ENCODE data around the gene ACTL8.

The ACTL8 gene, protein sequence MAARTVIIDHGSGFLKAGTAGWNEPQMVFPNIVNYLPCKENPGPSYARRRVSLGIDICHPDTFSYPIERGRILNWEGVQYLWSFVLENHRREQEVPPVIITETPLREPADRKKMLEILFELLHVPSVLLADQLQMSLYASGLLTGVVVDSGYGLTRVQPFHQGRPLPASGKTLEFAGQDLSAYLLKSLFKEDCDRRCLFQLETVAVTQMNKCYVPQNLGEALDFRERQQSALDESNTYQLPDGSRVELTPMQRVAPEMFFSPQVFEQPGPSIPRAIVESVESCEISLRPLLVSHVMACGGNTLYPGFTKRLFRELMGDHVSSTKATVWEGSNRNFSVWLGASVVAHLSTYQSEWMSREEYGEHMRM

DNA sequence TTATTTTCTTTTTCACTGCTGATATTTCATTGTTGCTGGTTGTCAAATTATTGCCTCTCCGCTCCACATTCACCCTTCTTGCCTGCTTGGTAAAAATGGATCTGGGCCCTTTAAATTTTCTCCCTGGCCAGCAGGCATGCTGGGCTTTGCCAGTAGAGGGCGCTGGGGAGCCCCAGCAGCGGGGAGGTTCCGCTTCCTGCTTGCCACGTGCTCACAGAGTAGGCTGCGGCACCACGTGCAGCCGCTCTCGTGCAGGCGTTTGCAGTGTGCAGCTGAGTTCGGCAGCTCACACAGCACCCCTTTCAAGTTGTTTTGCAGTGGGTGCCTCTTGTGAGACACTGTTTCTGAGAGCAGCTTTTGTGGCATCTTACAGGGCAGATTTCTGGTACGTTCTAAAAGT is at the start of gene ACTL8:
ACTL8 (plus strand) TSS at position 214 of the 400 bp plus-strand sequence. CDS start 67,676 bp downstream, outside the sequence.
- Mint-ChIP-seq H3K36me3 (peaks cover 4% of the 10 kb centered on the region), H3K4me3 (no peak within 1 kb of the TSS), H3K27ac (no peak within 1 kb of the TSS), H3K9me3 (peaks cover 32% of the 10 kb centered on the region), H3K27me3 (peaks cover 8% of the 10 kb centered on the region), H3K4me1 (no peaks in the 10 kb centered on the region)
- ATAC-seq: no peak

DNA sequence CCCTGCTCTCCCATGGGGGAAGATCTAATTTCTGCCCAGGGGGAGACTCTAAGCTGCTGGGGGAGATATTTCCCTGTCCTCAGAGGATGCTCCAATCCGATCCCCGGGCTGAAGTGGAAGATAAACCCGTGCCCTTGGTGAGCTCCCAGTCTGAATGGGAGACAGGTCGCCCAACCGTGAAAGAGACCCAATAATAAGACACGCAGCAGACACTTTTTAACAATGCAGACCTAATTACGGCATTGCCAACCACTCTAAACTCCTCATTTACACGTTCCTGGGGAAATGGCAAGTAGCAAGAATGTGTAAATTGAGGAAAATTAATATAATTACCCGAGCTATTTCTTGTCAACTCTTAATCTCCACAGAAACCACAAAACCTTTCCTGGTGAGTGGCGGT is 48.7 kb upstream of the ACTL8 start:
- H3K4me1 Mint-ChIP-seq: no peaks in the 10 kb centered on the region
- H3K4me3 Mint-ChIP-seq: no peak overlapping the region
- H3K27me3 Mint-ChIP-seq: peaks cover 37% of the 10 kb centered on the region
- no peak for ATAC-seq
- H3K27ac Mint-ChIP-seq: no peak overlapping the region
- no peaks in the 10 kb centered on the region for H3K36me3 Mint-ChIP-seq
- no peaks in the 10 kb centered on the region for H3K9me3 Mint-ChIP-seq

DNA sequence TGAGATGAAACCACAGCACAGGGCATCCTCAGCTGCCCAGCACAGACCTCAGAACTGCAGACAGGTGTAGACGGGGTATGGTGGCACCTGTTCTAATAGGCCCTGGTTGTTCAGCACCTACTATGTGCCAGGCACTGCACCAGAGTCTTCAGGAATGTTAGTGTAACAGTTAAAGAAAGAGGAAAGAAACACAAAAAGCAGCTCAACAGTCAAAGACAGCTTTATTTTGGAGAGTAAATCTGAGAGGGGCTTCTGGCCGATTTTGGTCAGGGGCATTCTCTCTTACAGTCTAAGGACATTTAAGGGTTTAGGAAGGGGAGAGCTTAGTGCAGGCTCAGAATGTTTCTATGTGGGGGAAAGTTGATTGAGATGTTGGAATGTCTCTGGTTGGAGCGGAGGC is 45.2 kb upstream of the ACTL8 start:
- H3K36me3 Mint-ChIP-seq: no peaks in the 10 kb centered on the region
- H3K4me3 Mint-ChIP-seq: no peak overlapping the region
- no peak overlapping the region for H3K27ac Mint-ChIP-seq
- H3K9me3 Mint-ChIP-seq: no peaks in the 10 kb centered on the region
- H3K4me1 Mint-ChIP-seq: no peaks in the 10 kb centered on the region
- ATAC-seq: no peak
- H3K27me3 Mint-ChIP-seq: peaks cover 46% of the 10 kb centered on the region

GRCh38 chr1:17710889-17711576 is 44.1 kb upstream of the ACTL8 start:
- ATAC-seq: no peak
- no peaks in the 10 kb centered on the region for H3K36me3 Mint-ChIP-seq
- peaks cover 46% of the 10 kb centered on the region for H3K27me3 Mint-ChIP-seq
- no peaks in the 10 kb centered on the region for H3K9me3 Mint-ChIP-seq
- H3K27ac Mint-ChIP-seq: no peak overlapping the region
- H3K4me1 Mint-ChIP-seq: no peaks in the 10 kb centered on the region
- no peak overlapping the region for H3K4me3 Mint-ChIP-seq

DNA sequence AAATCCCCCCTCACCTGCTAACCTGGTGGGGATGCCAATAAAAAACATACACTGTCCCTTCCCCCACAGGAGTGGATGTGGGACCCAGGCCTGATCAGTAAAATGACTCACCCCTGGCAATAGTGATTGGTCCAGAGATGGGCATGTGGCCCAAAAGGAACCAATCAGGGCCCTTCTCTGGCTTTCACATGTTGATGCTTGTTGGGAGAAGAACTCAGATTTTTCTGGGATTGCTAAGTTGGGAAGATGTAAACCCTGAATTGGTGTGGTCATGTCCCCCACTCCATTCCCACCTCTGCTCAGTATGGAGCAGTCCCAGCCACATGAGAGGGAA is 43.6 kb upstream of the ACTL8 start:
- Mint-ChIP-seq H3K27ac (no peak overlapping the region), H3K36me3 (no peaks in the 10 kb centered on the region), H3K9me3 (no peaks in the 10 kb centered on the region), H3K27me3 (peaks cover 46% of the 10 kb centered on the region), H3K4me3 (no peak overlapping the region), H3K4me1 (no peaks in the 10 kb centered on the region)
- no peak for ATAC-seq

GRCh38 chr1:17711941-17712340 is 43.2 kb upstream of the ACTL8 start:
- no peaks in the 10 kb centered on the region for H3K9me3 Mint-ChIP-seq
- no peak overlapping the region for H3K4me3 Mint-ChIP-seq
- H3K27me3 Mint-ChIP-seq: peaks cover 46% of the 10 kb centered on the region
- no peaks in the 10 kb centered on the region for H3K36me3 Mint-ChIP-seq
- H3K4me1 Mint-ChIP-seq: no peaks in the 10 kb centered on the region
- H3K27ac Mint-ChIP-seq: no peak overlapping the region
- no peak for ATAC-seq

- H3K9me3 Mint-ChIP-seq: no peaks in the 10 kb centered on the region
- H3K4me1 Mint-ChIP-seq: no peaks in the 10 kb centered on the region
- H3K36me3 Mint-ChIP-seq: no peaks in the 10 kb centered on the region
- H3K4me3 Mint-ChIP-seq: no peak overlapping the region
- no peak for ATAC-seq
- H3K27me3 Mint-ChIP-seq: peaks cover 46% of the 10 kb centered on the region
- no peak overlapping the region for H3K27ac Mint-ChIP-seq
These were observed 41.1 kb upstream of the ACTL8 start for GRCh38 chr1:17713993-17714392.

GRCh38 chr1:17717594-17718535 is 37.3 kb upstream of the ACTL8 start:
- Mint-ChIP-seq H3K27me3 (peaks cover 37% of the 10 kb centered on the region), H3K9me3 (no peaks in the 10 kb centered on the region), H3K4me3 (no peak overlapping the region), H3K36me3 (no peaks in the 10 kb centered on the region), H3K27ac (no peak overlapping the region), H3K4me1 (no peaks in the 10 kb centered on the region)
- ATAC-seq: no peak

DNA sequence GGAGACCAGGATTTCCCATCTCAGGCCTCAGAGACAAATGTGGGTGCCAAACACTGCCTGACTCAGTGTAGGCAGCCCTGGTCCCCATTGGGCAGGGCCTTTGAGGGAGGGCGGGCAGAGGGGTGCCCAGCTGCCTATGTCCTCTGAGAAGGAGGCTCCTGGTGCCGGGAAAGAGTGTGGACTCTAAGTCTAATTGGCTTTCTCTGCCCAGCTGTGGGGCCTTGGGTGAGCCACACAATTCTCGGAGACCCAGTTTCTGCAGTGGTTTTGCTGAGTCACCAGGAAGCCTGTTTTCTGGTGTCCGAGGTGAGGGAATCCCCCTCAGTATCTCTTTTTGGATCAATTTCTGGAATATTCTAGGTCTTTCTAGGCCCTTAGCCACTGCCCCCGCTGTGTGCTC is 35.3 kb upstream of the ACTL8 start:
- no peak for ATAC-seq
- no peaks in the 10 kb centered on the region for H3K36me3 Mint-ChIP-seq
- no peaks in the 10 kb centered on the region for H3K9me3 Mint-ChIP-seq
- no peak overlapping the region for H3K4me3 Mint-ChIP-seq
- peaks cover 43% of the 10 kb centered on the region for H3K27me3 Mint-ChIP-seq
- H3K27ac Mint-ChIP-seq: no peak overlapping the region
- no peaks in the 10 kb centered on the region for H3K4me1 Mint-ChIP-seq

DNA sequence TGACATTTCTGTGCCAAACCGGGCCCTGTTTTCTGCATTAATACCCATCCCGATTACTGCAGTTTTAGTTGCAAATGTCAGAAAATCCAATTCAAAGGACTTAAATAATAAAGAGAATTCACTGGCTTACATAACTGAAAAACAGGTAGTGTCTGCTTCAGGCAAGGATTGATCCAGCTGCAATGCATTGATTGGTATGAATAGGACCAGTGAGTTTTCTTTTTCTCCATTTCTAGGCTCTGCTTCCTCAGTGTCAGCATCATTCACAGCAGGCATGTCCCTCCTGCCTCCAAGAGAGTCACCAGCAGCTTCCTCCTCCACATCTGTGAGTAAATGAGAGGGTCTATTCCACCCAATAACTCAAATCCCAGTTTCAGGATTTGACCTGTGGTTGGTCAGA is 33.7 kb upstream of the ACTL8 start:
- Mint-ChIP-seq H3K4me3 (no peak overlapping the region), H3K27ac (no peak overlapping the region), H3K36me3 (no peaks in the 10 kb centered on the region), H3K4me1 (no peaks in the 10 kb centered on the region), H3K9me3 (no peaks in the 10 kb centered on the region), H3K27me3 (peaks cover 53% of the 10 kb centered on the region)
- no peak for ATAC-seq

- H3K36me3 Mint-ChIP-seq: no peaks in the 10 kb centered on the region
- ATAC-seq: no peak
- H3K4me3 Mint-ChIP-seq: no peak overlapping the region
- H3K4me1 Mint-ChIP-seq: no peaks in the 10 kb centered on the region
- peaks cover 4% of the 10 kb centered on the region for H3K9me3 Mint-ChIP-seq
- H3K27ac Mint-ChIP-seq: no peak overlapping the region
- H3K27me3 Mint-ChIP-seq: peaks cover 30% of the 10 kb centered on the region
These were observed 31.4 kb upstream of the ACTL8 start for GRCh38 chr1:17723684-17724083.

GRCh38 chr1:17724150-17724549 is 31.0 kb upstream of the ACTL8 start:
- Mint-ChIP-seq H3K4me1 (no peaks in the 10 kb centered on the region), H3K36me3 (no peaks in the 10 kb centered on the region), H3K27me3 (peaks cover 26% of the 10 kb centered on the region), H3K27ac (no peak overlapping the region), H3K4me3 (no peak overlapping the region), H3K9me3 (peaks cover 4% of the 10 kb centered on the region)
- ATAC-seq: no peak

DNA sequence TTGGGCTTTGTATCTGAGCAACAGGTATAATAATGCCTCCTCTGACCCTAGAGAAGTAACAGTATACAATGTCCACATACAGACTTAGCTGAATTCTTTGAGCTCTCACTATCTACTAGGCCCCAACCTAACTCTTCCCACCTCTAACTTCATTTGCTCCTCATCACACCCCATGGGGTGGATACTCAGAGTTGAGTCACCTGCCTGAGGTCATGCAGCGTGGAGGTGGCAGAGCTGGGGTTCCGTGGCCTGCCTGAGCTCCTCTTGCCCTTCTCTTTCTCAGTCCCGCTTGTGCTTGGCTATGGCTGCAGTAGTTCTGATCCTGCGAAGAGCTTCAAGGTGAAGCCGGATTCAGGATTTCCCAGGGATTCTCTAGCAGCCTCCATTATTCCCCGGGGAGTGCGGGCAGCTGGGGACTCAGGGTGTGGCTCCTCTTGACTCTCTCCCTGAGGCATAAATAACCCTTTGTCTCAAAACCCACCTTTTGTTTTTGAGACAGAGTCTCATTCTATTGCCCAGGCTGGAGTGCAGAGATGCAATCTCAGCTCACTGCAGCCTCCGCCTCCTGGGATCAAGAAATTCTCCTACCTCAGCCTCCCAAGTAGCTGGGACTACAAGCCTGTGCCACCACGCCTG is 29.9 kb upstream of the ACTL8 start:
- no peaks in the 10 kb centered on the region for H3K4me1 Mint-ChIP-seq
- no peak overlapping the region for H3K27ac Mint-ChIP-seq
- no peaks in the 10 kb centered on the region for H3K36me3 Mint-ChIP-seq
- H3K9me3 Mint-ChIP-seq: peaks cover 4% of the 10 kb centered on the region
- peaks cover 26% of the 10 kb centered on the region for H3K27me3 Mint-ChIP-seq
- H3K4me3 Mint-ChIP-seq: no peak overlapping the region
- ATAC-seq: no peak

- peaks cover 34% of the 10 kb centered on the region for H3K27me3 Mint-ChIP-seq
- H3K36me3 Mint-ChIP-seq: no peaks in the 10 kb centered on the region
- ATAC-seq: no peak
- peaks cover 4% of the 10 kb centered on the region for H3K9me3 Mint-ChIP-seq
- H3K4me1 Mint-ChIP-seq: no peaks in the 10 kb centered on the region
- no peak overlapping the region for H3K4me3 Mint-ChIP-seq
- H3K27ac Mint-ChIP-seq: no peak overlapping the region
These were observed 29.1 kb upstream of the ACTL8 start for GRCh38 chr1:17725811-17726582.

All from stimulated activated memory B cell treated with anti-CD40 and anti-IgM and Interleukin-4, amounts not matched to agents 10 μg/mL and 1 μg/mL and 100 μg/mL, for 72 hours (primary cell).